Measurements from ENCODE around the gene TTLL11. TPM values are rescaled to one million over a fixed set of nuclear protein-coding genes. Genes with fewer than 3 reads are reported as not detected.
"Not testable (repeated sequence)": the region's sequence is repeated elsewhere in the genome, so short reads cannot be mapped to it uniquely, and the experiment has no call there.

The TTLL11 gene
- polyA plus RNA-seq, 1 donor: 30.4 TPM

DNA sequence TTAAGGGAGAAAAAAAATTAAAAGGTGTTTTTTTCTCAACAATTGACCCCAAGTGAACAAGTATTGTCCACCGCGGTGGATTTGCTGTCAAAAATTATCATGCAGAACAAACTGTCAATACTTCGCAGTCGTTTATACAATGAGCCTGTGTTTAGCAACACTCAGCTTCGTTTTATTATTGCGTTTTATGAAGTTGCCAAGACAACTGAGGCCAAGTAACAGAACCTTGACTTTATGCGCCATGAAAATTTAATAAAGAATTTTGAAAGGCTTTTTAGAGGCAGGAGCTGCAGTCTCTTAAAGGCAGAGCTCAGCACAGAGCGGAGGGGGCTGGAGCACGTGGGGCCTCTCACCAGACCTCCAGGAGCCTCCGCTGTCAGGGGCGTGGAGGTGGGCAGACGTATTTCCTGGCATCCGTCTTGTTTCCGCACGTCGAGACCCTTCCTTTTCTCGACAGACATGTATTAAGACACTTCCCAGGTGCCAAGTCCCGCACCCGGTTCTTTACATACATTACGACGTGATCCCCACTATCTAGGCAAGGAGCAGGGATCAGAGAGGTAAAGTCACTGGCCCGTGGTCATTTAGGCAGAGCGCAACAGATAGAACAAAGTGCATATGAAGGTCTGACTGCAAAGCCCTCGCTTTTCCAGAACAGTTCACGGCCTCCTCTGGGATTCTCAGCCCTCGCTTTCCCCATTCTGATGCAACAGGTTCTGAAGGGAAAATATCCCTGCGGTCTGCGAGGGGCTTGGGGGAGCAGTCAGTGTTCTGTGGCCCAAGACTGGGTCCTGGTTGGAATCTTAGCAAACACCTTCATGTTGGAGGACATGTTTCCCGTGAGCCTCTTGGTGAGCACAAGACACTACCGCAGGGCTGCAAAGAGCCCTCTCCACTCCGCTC lies 277.3 kb downstream of the TTLL11 start:
- no peak for DNase-seq (ENCODE audit: low read depth)

DNA sequence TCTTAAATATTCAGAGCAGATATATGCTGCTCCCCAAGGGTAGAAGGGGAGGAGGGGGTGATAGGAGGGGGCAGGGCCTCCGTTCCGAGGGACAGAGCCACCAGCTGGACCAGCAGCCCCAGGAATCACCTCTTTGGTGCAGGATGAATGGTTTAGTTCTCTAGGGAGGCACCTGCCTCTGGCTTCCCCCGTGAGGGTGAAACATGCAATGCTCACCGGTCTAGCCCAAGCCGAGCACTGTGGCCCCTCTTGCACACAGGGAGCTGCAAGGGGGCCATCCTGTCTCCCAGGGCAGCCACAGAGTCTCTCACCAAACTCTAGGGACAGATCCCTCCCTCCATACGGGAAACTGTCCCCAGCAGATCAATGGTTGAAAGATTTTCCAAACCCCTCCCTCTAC lies 278.0 kb downstream of the TTLL11 start:
- no peak for DNase-seq (ENCODE audit: low read depth)

GRCh38 chr9:121814594-121814993 lies 278.5 kb downstream of the TTLL11 start:
- DNase-seq (ENCODE audit: low read depth): no peak

- no peak for DNase-seq (ENCODE audit: low read depth)
These were observed 279.4 kb downstream of the TTLL11 start for GRCh38 chr9:121813519-121814210.

DNA sequence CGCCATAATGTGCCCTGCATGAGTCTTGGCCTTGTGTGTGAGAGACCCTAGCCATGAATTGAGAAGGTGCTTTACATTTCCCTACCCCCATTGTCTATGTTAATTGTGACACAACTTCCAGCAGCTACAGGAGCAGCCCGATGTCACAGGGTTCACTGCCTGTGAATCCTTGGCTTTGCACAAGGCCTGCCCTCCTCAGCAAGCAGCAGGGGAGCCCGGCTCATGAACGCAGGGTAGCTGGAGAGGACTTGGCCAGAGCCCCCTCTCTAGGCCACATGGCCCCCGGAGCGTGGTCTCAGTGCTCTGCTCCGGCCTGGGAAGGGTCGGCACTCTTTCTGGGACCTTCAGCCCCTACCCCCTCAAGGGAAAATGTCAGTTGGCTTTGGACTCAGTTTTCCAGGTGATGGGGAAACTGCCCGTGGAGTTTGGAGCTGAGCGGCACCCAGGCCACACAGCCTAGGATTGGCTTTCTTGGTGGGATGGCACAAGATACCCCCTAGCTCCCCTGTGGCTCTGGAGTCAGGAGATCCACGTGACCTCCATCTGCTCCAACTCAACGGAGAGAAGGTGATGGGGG lies 280.9 kb downstream of the TTLL11 start:
- DNase-seq (ENCODE audit: low read depth): no peak

- DNase-seq (ENCODE audit: low read depth): no peak
These were observed 281.4 kb downstream of the TTLL11 start for GRCh38 chr9:121811751-121812150.

- no peak for DNase-seq (ENCODE audit: low read depth)
These were observed 282.0 kb downstream of the TTLL11 start for GRCh38 chr9:121811140-121811539.

DNA sequence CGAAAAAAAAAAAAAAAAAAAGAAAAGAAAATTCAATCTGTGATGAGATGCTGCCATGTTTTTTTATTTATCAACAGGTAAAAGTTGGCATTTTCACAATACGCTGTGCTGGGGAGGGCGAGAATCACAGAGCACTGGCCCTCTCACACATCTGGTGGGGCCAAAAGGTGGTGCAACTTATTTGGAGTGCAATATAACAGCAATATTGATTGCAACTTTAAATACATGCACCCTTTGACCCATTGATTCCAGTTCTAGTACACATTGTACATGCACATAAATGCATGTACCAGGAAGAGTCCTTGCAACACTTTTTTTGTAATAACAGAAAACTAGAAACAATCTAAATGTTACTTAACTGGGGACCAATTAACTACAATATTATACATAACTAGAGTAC lies 282.6 kb downstream of the TTLL11 start:
- DNase-seq (ENCODE audit: low read depth): no peak

- DNase-seq (ENCODE audit: low read depth): no peak
These were observed 283.6 kb downstream of the TTLL11 start for GRCh38 chr9:121809356-121810050.

DNA sequence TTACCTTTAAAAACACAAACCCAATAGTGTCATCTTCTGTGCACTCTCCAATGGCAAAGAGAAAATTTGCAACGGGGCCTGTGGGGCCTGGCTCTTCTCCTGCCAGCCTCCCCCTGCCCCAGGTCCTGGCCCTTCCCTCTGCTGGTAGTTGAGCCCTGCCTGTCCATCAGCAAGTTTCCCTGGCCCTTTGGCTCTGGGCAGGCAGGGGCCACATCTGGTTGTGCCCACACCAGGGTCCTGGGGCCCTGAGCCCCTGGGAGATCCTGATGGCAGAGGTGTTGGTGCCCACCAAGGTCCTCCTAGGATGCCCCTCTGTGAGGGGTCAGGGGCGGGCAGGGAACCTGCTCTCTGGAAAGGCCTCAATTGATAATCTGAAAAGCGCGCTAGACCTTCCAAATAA lies 284.3 kb downstream of the TTLL11 start:
- DNase-seq (ENCODE audit: low read depth): no peak

GRCh38 chr9:121807823-121808278 lies 285.3 kb downstream of the TTLL11 start:
- DNase-seq (ENCODE audit: low read depth): no peak

GRCh38 chr9:121807069-121807822 lies 285.9 kb downstream of the TTLL11 start:
- no peak for DNase-seq (ENCODE audit: low read depth)

GRCh38 chr9:121802753-121803152 lies 290.4 kb downstream of the TTLL11 start:
- DNase-seq (ENCODE audit: low read depth): no peak

DNA sequence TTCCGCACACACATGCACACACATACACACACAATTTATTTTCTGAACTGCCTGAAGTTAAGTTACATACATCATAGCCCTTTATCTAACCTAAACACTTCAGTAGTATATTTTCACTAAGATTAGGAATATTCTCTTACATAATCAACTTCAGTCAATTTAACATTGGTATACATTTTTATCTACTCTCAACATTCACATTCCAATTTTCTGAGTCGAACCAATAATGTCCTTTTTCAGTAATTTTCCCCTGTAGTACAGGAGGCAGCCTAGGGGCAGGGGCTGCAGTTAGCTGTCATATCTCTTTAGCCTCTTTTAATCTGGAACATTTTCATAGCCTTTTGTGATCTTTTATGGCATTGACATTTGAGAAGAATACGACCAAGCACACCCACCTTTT lies 291.5 kb downstream of the TTLL11 start:
- DNase-seq (ENCODE audit: low read depth): no peak

- DNase-seq (ENCODE audit: low read depth): no peak
These were observed 292.7 kb downstream of the TTLL11 start for GRCh38 chr9:121800376-121800775.

- no peak for DNase-seq (ENCODE audit: low read depth)
These were observed 294.2 kb downstream of the TTLL11 start for GRCh38 chr9:121798941-121799340.

GRCh38 chr9:121797081-121797480 lies 296.0 kb downstream of the TTLL11 start:
- DNase-seq (ENCODE audit: low read depth): no peak

DNA sequence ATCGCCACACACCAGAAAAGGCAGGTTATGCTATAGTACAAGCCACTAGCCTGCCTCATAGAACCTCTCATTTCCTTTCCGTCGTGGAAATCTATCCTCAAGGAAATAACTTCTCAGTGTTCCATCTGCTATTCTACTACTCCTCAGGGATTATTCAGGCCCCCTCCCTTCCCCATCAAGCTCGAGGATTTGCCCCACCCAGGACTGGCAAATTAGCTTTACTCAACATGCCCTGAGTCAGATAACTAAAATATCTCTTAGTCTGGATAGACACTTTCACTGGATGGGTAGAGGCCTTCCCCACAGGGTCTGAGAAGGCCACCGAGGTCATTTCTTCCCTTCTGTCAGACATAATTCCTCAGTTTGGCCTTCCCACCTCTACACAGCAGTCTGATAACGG lies 298.8 kb downstream of the TTLL11 start:
- not testable (repeated sequence) for DNase-seq (ENCODE audit: low read depth)

DNA sequence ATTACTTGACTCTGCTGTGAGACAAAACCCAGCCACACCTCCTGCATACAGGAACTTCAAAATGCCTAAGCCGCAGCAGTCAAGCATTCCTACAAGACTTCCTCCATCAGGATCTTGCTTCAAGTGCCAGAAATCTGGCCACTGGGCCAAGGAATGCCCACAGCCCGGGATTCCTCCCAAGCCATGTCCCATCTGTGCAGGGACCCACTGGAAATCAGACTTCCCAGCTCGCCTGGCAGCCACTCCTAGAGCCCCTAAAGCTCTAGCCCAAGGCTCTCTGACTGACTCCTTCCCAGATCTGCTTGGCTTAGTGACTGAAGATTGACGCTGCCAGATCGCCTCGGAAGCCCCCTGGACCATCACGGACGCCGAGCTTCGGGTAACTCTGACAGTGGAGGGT lies 300.6 kb downstream of the TTLL11 start:
- not testable (repeated sequence) for DNase-seq (ENCODE audit: low read depth)

GRCh38 chr9:121790841-121791240 lies 302.3 kb downstream of the TTLL11 start:
- DNase-seq (ENCODE audit: low read depth): no peak

GRCh38 chr9:121788686-121789366 lies 304.3 kb downstream of the TTLL11 start:
- DNase-seq (ENCODE audit: low read depth): no peak

Measured in forelimb muscle (tissue), 1 donor.